Middle frontal gyrus (tissue), 1 donor: ENCODE measurements around the gene IFT172.
"Not testable (repeated sequence)": the region's sequence is repeated elsewhere in the genome, so short reads cannot be mapped to it uniquely, and the experiment has no call there.

ENCODE experiments used
- DNase-seq: peaks from one replicate; pipeline ENCODE4 v3.0.0-alpha.2; 2015; ENCODE audit warnings: low spot score; ENCODE audit errors: extremely low spot score

Gene IFT172

DNA sequence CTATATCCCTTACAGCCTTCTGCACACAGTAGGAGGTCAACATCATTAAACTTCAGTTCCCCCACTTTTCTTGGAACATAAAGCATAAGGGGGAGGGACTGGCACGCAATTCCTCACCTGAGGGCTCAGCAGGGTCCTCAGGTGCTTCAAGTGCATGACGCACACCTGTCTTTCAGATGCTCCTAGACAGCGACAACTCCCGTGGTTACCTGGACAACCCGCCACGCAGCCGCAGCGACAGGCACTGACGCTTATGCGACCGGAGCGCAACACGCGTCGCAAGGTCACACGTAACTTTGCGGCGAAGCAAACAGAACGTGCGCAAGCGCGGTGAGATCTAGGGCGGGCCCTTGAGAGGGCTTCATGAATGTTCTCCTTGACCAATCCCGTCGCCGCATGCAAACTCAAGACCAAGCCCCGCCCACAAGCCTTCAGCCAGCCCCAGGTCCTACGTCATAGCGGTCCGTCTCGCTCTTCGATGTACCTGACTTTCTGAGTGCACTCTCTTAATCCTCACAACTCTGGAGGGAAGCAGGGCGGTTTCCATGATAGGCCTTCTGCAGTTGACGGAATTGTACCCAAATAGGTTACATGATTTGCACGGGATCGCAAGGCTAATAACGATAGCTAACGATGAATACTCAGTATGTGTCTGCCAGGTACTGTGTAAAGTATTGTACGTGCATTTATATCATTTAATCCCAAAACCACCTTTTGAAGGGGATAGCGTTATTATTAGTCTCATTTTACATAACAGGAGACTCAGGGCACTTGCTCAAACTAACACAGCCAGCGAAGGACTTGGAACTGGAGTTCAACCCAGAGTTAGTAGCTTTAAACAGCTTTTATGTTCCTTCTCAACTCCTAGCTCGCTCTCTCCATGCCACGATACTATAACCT is at the start of gene IFT172:
Gene IFT172, minus strand, starts transcription at position 246 of the 900 bp plus-strand sequence. Its CDS starts 90 bp downstream, at position 156.
- peak; percentile 97 for DNase-seq

DNA sequence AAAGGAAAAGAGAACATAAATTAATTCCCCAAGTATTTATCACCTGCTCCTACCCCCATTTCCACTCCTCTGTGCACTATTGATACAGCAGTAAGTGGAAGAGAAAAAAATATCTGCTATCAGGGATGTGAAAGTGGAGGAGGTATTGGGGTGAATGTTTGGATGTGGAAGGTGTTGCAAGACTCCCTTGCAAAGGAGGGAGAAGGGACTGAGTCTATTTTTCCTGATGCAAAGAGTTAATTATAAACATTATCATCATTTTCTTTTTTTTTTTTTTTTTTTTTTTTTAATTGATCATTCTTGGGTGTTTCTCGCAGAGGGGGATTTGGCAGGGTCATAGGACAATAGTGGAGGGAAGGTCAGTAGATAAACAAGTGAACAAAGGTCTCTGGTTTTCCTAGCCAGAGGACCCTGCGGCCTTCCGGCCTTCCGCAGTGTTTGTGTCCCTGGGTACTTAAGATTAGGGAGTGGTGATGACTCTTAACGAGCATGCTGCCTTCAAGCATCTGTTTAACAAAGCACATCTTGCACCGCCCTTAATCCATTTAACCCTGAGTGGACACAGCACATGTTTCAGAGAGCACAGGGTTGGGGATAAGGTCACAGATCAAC is 49.4 kb upstream of the IFT172 start:
- not testable (repeated sequence) for DNase-seq

DNA sequence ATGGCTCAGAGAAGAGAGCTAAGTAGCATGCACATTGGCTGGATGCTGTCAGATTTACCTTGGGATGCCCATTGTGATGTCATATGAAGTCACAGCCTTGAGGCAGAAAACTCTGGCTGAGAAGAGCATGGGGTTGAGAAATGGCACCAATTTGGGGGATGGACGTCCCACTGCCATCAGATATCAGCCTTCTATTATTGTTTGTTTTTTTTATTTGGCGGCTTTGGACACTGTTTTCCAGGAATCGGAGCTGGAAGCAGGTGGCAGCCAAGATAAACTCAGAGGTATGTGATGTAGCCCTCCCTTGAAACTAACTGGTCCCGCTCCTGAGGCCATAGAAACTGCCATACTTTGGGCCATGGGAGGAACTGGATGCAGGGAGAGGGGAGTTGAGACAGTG is 47.7 kb upstream of the IFT172 start:
- DNase-seq: no peak

- no peak for DNase-seq
These were observed 42.4 kb upstream of the IFT172 start for GRCh38 chr2:27531983-27532382.

GRCh38 chr2:27527182-27527581 is 37.6 kb upstream of the IFT172 start:
- no peak for DNase-seq

- DNase-seq: no peak
These were observed 32.9 kb upstream of the IFT172 start for GRCh38 chr2:27522400-27522945.

DNA sequence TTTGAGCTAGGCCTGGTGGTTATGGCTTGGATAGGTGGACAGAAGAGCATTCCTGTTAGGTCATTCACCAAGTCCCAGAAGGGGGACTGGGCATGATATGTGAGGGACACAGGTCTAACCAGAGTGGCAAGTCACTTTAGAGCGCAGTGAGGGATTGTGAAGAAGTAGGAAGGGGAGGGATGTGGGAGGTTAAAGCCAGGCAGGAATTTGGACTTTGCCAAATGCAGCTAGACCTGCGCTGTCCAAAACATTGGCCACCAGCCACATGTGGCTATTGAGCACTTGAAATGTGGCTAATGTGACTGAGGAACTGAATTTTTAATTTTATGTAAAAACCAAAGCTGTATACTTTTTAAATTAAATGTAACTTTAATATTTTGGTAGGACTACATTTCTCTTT is 30.8 kb upstream of the IFT172 start:
- no peak for DNase-seq

DNA sequence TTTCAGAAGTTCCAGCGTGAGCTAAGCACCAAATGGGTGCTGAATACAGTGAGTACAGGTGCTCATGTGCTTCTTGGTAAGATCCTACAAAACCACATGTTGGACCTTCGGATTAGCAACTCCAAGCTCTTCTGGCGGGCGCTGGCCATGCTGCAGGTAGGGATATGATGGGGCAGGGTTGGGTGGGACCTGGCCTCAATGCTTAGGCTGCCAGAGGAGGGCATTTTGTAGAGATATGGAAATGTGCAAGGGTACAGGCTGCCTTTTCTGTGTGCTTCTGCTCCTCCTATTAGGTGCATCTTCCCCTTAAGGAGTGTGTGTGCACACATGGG is 29.2 kb upstream of the IFT172 start:
- no peak for DNase-seq

- DNase-seq: no peak
These were observed 28.7 kb upstream of the IFT172 start for GRCh38 chr2:27518113-27518781.

- no peak for DNase-seq
These were observed 19.8 kb upstream of the IFT172 start for GRCh38 chr2:27509326-27509725.

DNA sequence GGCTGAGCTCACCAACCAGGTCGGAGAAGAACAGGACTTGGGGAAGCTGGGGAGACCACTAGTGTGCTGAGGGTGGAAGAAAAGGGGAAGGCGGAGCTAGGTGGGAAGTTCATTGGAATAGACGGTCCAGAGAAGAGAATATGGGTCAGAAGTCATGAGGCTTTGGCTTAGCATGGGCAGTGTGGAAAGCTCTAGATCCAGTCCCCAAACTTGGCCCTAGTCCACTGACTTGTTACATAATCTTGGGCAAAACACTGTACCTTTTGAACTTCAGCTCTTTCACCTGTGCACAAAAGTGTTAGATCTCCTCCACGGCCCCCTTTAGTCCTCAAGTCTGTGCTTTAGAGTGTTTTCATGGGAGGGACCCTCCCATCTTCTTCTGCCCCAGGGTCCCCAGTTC is 17.8 kb upstream of the IFT172 start:
- no peak for DNase-seq

GRCh38 chr2:27506587-27506986 is 17.0 kb upstream of the IFT172 start:
- no peak for DNase-seq

DNA sequence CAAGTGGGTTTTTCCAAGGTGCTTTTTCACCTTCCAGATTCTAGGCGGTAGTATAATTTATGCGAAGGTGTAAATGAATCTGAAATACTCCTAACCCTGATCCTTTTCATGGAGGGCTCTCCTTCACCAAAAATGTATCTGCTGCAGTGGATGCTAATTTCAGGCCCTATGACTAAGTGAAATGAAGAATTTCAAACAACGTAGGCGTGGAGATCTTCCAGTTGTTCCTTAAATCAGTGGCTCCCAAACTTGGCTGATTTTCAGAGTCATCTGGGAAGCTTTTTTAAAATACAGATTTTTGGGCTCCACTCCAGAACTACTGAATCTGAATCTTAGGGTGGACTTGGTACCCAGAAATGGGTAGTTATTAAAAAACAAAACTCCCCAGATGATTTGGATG is 12.6 kb upstream of the IFT172 start:
- no peak for DNase-seq

DNA sequence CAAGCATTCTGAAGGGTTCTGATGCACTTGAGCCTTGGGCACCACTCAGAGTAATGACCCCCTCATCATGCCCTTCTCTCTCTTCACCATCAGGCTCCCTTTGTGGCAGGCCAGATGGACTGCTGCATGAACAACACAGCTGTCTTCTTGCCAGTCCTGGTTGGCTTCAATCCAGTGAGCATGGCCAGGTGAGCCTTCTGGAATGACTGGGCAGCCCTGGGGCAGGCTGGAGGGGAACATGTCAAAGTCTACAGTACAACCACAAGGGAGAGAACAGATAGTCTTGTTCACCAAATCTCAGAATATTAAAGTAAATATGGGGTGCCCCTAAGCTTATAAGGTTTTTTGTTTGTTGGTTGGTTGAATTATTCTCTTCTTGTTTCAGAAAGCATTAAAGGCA is 11.5 kb upstream of the IFT172 start:
- DNase-seq: no peak

- DNase-seq: no peak
These were observed 9.4 kb upstream of the IFT172 start for GRCh38 chr2:27498975-27499374.

DNA sequence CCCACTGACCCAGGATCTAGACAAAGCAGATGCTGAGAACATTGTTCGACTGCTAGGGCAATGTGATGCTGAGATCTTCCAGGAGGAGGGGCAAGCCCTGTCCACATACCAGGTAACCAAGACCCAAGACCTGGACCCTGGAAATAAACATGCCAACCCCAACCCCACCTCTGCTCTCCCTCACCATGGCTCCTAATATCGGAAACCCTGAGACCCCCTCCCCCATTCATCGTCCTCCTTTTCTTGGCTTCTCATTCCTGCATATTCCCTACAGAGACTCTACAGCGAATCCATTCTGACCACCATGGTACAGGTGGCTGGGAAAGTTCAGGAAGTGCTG is 7.7 kb upstream of the IFT172 start:
- DNase-seq: no peak

GRCh38 chr2:27496357-27497287 is 7.1 kb upstream of the IFT172 start, which contains the start of gene GCKR:
Gene GCKR, plus strand, starts transcription at chr2:27496839. Its CDS starts 66 bp downstream, at chr2:27496905.
- DNase-seq: no peak

DNA sequence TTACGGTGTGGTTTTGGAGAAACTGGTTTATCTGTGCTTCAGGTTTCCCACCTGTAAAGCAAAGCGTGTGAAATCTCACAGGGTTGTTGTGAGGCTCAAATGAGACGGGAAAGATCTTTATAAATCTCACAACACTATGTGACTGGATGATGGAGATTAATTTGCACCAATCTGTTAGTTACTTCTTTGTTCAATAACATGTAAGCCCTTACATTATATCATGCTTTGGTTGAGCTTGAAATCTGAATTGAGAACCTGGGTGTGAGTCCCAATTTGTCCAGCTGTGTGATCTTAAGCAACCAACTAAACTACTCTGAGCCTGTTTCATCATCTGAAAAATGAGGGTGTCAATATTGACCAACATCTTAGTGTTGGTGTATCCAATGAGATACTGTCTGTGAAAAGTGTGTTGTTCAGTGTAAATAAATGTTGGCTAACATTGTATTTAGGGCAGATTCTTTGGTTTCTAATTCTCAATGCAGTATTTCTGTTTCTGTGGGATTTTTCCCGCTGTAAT is 6.4 kb upstream of the IFT172 start:
- DNase-seq: no peak

DNA sequence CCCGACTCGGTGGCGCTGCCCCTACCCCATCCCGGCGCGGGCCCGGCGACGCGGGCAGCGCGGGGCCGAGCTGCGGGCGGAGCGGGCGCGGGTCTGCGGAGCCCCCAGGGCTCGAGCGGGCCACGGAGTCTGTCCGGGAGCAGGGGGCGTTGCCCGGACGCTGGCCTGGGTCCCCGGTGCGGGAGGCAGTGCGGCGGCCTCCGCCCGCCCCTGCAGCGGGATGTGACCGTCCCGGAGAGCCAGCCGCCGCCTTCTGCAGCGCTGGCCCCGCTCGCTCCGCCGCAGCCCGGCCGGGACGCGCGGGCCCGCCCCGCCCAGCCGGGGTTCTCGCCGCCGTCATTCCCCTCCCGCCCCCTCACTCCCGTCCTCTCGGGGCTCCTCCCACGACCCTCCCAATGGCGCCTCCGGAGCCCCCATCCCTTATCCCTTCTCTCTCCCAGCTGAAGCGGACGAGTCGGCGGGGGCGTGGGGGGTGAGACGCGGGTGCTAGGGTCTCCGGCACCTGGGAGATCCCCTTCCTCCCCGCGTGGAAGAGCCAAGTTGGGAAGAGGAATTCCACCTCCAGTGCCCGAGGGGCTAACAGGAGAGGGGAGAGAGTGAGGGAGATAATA is 5.5 kb upstream of the IFT172 start, which contains the start of gene FNDC4:
Gene FNDC4, minus strand, starts transcription at position 257 of the 611 bp plus-strand sequence. CDS start 521 bp downstream, outside the sequence.
- DNase-seq: no peak

GRCh38 chr2:27494284-27494943 is 4.9 kb upstream of the IFT172 start:
- DNase-seq: no peak
